ENCODE measurements around the gene SUSD4. TPM values are rescaled to one million over a fixed set of nuclear protein-coding genes. Genes with fewer than 3 reads are reported as not detected.

SUSD4 gene
- total RNA-seq, 4 donors from 2014 or later, result 0.24 to 3.2 (median 0.90) TPM

- ATAC-seq (ENCODE audit: low FRiP score) (no peak), DNase-seq (ENCODE audit: low spot score) (no peak)
- no peak for TF ChIP-seq CTCF (IDR thresholded peaks at IDR 0.05)
These were observed 59.0 kb downstream of the SUSD4 start for GRCh38 chr1:223304931-223305330.

- DNase-seq (ENCODE audit: low spot score) (no peak), ATAC-seq (ENCODE audit: low FRiP score) (no peak)
- no peak for TF ChIP-seq CTCF (IDR thresholded peaks at IDR 0.05)
These were observed 62.6 kb downstream of the SUSD4 start for GRCh38 chr1:223301371-223301770.

- no peak for ATAC-seq (ENCODE audit: low FRiP score)
- no peak for DNase-seq (ENCODE audit: low spot score)
- no peak for TF ChIP-seq CTCF (IDR thresholded peaks at IDR 0.05)
These were observed 64.4 kb downstream of the SUSD4 start for GRCh38 chr1:223299553-223299952.

- no peak for DNase-seq (ENCODE audit: low spot score)
- ATAC-seq (ENCODE audit: low FRiP score), result no peak
- no peak for TF ChIP-seq CTCF (IDR thresholded peaks at IDR 0.05)
These were observed 65.3 kb downstream of the SUSD4 start for GRCh38 chr1:223298701-223299100.

- DNase-seq (ENCODE audit: low spot score), result no peak
- no peak for ATAC-seq (ENCODE audit: low FRiP score)
- no peak for TF ChIP-seq CTCF (IDR thresholded peaks at IDR 0.05)
These were observed 66.2 kb downstream of the SUSD4 start for GRCh38 chr1:223297800-223298199.

GRCh38 chr1:223291796-223292195 lies 72.2 kb downstream of the SUSD4 start:
- ATAC-seq (ENCODE audit: low FRiP score), result no peak
- TF ChIP-seq CTCF (IDR thresholded peaks at IDR 0.05), result no peak
- DNase-seq (ENCODE audit: low spot score), result no peak

GRCh38 chr1:223290397-223290796 lies 73.6 kb downstream of the SUSD4 start:
- ATAC-seq (ENCODE audit: low FRiP score) (no peak), DNase-seq (ENCODE audit: low spot score) (no peak)
- no peak for TF ChIP-seq CTCF (IDR thresholded peaks at IDR 0.05)

Measured in omental fat pad (tissue), 4 donors.